Endothelial cell (in vitro differentiated cells): ENCODE data around the gene TFEB. TPM values are rescaled to one million over a fixed set of nuclear protein-coding genes. Genes with fewer than 3 reads are reported as not detected.

Experiments
- DNase-seq: peaks from one replicate; pipeline ENCODE4 v3.0.0; 2021; ENCODE audit warnings: low spot score
- H3K27ac Mint-ChIP-seq: one replicate; pipeline ENCODE4 v1.8.0; 2021; ENCODE audit warnings: mixed read lengths, inconsistent platforms; ENCODE audit not compliant: unreplicated experiment
- H3K27me3 Mint-ChIP-seq: one replicate; pipeline ENCODE4 v1.8.0; 2021; ENCODE audit warnings: mild to moderate bottlenecking, moderate library complexity, mixed read lengths, inconsistent platforms; ENCODE audit not compliant: unreplicated experiment
- H3K36me3 Mint-ChIP-seq: one replicate; pipeline ENCODE4 v1.8.0; 2021; ENCODE audit warnings: mild to moderate bottlenecking, low read depth, mixed read lengths, inconsistent platforms; ENCODE audit not compliant: unreplicated experiment
- H3K4me1 Mint-ChIP-seq: one replicate; pipeline ENCODE4 v1.8.0; 2021; ENCODE audit warnings: mild to moderate bottlenecking, mixed read lengths, inconsistent platforms; ENCODE audit not compliant: unreplicated experiment
- H3K4me3 Mint-ChIP-seq: one replicate; pipeline ENCODE4 v1.8.0; 2021; ENCODE audit warnings: mild to moderate bottlenecking, mixed read lengths, inconsistent platforms; ENCODE audit not compliant: unreplicated experiment
- H3K9me3 Mint-ChIP-seq: one replicate; pipeline ENCODE4 v1.8.0; 2021; ENCODE audit warnings: mixed read lengths, inconsistent platforms; ENCODE audit not compliant: unreplicated experiment
- CTCF ChIP-seq: fragments of 200-600 bp; sonication (generic); IDR thresholded peaks from one replicate; pipeline ENCODE4 v1.5.0; 2021; ENCODE audit warnings: antibody characterized with exemption; ENCODE audit not compliant: unreplicated experiment
- total RNA-seq: library from RNA; stranded (reverse); fragmentation: NEBNext Ultra II Directional; extraction: Animal tissue kit (Norgen Biotek cat#: 25700); gene quantifications from one replicate; pipeline ENCODE4 v1.2.1, GENCODE V29; 2021; ENCODE audit not compliant: unreplicated experiment

Gene TFEB
- total RNA-seq, 1 donor from 2014 or later = 10.4 TPM

- Mint-ChIP-seq H3K9me3 (no peaks in the 10 kb centered on the region), H3K4me1 (peaks cover 37% of the 10 kb centered on the region), H3K4me3 (peak overlapping the region; percentile 70), H3K36me3 (peaks cover 4% of the 10 kb centered on the region), H3K27ac (peak overlapping the region; percentile 70), H3K27me3 (peaks cover 15% of the 10 kb centered on the region)
- DNase-seq = no peak
- TF ChIP-seq CTCF = peak; percentile 16
Observed at GRCh38 chr6:41700463-41701347, 34.7 kb downstream of the TFEB start.

- H3K27me3 Mint-ChIP-seq = peaks cover 10% of the 10 kb centered on the region
- H3K36me3 Mint-ChIP-seq = peaks cover 4% of the 10 kb centered on the region
- no peaks in the 10 kb centered on the region for H3K9me3 Mint-ChIP-seq
- H3K4me1 Mint-ChIP-seq = peaks cover 37% of the 10 kb centered on the region
- TF ChIP-seq CTCF = no peak
- no peak overlapping the region for H3K4me3 Mint-ChIP-seq
- H3K27ac Mint-ChIP-seq = peak overlapping the region; percentile 96
- no peak for DNase-seq
Observed at GRCh38 chr6:41699063-41699462, 36.3 kb downstream of the TFEB start.

GRCh38 chr6:41697861-41698781 lies 37.3 kb downstream of the TFEB start:
- Mint-ChIP-seq H3K4me1 (peaks cover 37% of the 10 kb centered on the region), H3K4me3 (no peak overlapping the region), H3K27ac (peak overlapping the region; percentile 96), H3K36me3 (peaks cover 4% of the 10 kb centered on the region), H3K9me3 (no peaks in the 10 kb centered on the region), H3K27me3 (peaks cover 10% of the 10 kb centered on the region)
- TF ChIP-seq CTCF = no peak
- DNase-seq = peak; percentile 45

GRCh38 chr6:41696788-41697187 lies 38.6 kb downstream of the TFEB start:
- Mint-ChIP-seq H3K4me1 (peaks cover 40% of the 10 kb centered on the region), H3K27ac (no peak overlapping the region), H3K9me3 (no peaks in the 10 kb centered on the region), H3K27me3 (peaks cover 12% of the 10 kb centered on the region), H3K36me3 (peaks cover 4% of the 10 kb centered on the region), H3K4me3 (no peak overlapping the region)
- TF ChIP-seq CTCF = no peak
- no peak for DNase-seq
